HG03571 (cell line): ENCODE data around the gene TRAPPC1.

ENCODE experiments used
- ATAC-seq: cut with Tn5 transposase; IDR thresholded peaks from one replicate; pipeline ENCODE4 v1.9.1; 2021; ENCODE audit not compliant: unreplicated experiment

Gene TRAPPC1

DNA sequence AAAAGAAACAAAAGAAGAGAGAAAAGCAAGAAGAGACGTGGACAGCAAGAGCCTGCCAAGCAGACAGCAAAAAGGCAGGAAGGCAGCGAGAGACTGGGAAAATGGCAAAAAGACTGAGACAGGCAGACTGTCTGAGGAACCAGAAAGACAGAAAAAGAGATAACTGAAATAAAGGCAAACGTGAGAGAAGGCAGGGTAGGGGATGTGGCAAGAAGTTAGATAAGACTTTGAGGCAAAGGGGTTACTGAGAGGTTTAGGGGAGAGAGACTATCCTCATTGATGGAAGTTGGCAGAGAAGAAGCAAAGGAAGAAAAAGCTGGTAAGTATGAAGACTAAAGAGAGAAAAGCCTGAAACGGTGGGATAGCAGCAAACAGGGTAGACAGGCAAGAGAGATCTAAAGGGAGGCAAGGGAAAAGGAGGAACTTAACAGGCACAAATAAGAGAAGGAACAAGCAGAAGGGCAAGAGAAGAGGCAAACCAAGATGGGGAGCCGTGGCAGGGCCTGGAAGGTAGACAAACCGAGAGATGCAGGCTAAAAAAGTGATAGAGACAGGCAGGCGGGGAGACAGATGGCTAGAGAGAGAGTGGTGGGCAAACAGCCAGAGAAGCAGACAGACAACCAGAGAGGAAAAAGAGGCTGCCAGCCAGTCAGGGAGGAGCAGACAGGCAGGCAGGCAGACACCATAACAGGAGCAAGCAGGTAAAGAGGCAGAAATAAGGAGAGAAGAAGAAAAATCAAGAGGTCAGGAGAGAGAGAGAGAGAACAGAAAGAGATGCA, 50.3 kb downstream of the TRAPPC1 start:
- no peak for ATAC-seq
